ENCODE data around the gene EDEM3. TPM values are rescaled to one million over a fixed set of nuclear protein-coding genes. Genes with fewer than 3 reads are reported as not detected.

Gene EDEM3
- total RNA-seq, 1 donor from 2014 or later = 15.3 TPM

- DNase-seq (ENCODE audit: low read depth) = no peak
- no peak overlapping the region for H3K4me3 ChIP-seq (ENCODE audit: low read depth, low read length)
- TF ChIP-seq, protein P1, sequence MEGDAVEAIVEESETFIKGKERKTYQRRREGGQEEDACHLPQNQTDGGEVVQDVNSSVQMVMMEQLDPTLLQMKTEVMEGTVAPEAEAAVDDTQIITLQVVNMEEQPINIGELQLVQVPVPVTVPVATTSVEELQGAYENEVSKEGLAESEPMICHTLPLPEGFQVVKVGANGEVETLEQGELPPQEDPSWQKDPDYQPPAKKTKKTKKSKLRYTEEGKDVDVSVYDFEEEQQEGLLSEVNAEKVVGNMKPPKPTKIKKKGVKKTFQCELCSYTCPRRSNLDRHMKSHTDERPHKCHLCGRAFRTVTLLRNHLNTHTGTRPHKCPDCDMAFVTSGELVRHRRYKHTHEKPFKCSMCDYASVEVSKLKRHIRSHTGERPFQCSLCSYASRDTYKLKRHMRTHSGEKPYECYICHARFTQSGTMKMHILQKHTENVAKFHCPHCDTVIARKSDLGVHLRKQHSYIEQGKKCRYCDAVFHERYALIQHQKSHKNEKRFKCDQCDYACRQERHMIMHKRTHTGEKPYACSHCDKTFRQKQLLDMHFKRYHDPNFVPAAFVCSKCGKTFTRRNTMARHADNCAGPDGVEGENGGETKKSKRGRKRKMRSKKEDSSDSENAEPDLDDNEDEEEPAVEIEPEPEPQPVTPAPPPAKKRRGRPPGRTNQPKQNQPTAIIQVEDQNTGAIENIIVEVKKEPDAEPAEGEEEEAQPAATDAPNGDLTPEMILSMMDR (conservative IDR thresholded peaks at IDR 0.05; ENCODE audit: low read depth, low read length) = no peak
Observed at GRCh38 chr1:184759651-184760050, 5.0 kb upstream of the EDEM3 start.

GRCh38 chr1:184759112-184759511 is 4.5 kb upstream of the EDEM3 start:
- TF ChIP-seq, protein P1 (conservative IDR thresholded peaks at IDR 0.05; ENCODE audit: low read depth, low read length) = no peak
- DNase-seq (ENCODE audit: low read depth) = no peak
- H3K4me3 ChIP-seq (ENCODE audit: low read depth, low read length) = no peak overlapping the region

DNA sequence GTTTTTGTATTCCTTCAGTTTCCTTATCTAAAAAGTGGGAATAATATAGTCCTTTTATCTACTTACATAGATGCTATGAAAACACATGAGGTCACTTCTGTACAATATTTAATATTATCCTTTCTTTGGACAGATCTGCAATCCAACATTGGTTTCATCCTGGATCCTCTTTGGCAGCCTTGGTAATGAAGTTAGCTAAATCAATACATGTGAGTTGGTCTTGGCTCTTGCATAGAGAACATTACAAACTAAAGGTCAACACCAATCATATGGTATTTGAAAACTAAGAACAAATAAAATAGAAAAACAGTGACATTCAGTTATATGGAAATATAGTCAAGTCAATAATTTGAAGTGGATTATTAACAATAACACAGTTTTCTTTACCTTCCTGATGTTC is 3.2 kb upstream of the EDEM3 start:
- TF ChIP-seq, protein P1 (conservative IDR thresholded peaks at IDR 0.05; ENCODE audit: low read depth, low read length) = no peak
- H3K4me3 ChIP-seq (ENCODE audit: low read depth, low read length) = no peak overlapping the region
- no peak for DNase-seq (ENCODE audit: low read depth)

- no peak overlapping the region for H3K4me3 ChIP-seq (ENCODE audit: low read depth, low read length)
- TF ChIP-seq, protein P1 (conservative IDR thresholded peaks at IDR 0.05; ENCODE audit: low read depth, low read length) = no peak
Observed at GRCh38 chr1:184757406-184757805, 2.7 kb upstream of the EDEM3 start.

DNA sequence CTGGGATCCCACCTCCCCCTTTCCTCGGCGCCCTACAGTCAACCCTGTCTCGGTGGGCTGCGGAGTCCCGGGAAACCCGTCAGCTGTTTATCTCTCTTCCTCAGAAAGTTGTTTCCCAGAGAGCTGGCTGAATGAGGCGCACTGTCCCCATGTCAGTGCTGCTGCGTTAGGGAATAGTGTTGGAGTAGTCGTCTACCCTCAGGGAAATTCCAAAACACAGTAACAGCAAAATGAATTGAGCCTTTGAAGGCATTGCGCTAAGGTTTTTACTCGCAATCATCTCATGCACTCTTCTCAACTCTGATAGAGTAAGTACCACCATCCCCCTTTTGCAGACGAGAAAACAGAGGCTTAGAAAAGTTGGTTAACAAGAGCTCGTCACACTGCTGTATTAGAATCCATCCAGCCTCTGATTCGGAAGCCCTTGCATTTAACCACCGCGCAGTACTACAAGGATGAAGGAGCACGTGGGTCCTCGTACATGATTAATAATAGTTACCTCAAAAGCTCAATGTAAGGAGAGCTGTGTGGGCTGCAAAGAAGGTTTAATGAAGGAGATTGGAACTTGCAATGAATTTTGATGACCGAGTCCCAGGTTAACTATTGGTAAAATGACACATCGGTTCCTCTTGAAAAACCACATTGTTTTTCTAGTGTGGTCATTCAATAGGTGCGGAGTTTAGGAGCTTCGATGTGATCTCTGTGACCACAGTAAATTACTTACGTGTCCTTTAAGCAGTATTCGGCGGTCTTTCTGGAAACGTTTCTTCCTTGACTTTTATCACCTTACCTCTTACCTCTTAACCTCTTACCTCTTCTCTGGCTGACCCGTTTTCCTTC is 788 bp upstream of the EDEM3 start:
- H3K4me3 ChIP-seq (ENCODE audit: low read depth, low read length) = peak overlapping the region; percentile 94
- TF ChIP-seq, protein P1 (conservative IDR thresholded peaks at IDR 0.05; ENCODE audit: low read depth, low read length) = no peak
- DNase-seq (ENCODE audit: low read depth) = peak; percentile 59

More at GRCh38 chr1:184757406-184757805, 2.7 kb upstream of the EDEM3 start:
- no peak for DNase-seq (ENCODE audit: low read depth)

DNA sequence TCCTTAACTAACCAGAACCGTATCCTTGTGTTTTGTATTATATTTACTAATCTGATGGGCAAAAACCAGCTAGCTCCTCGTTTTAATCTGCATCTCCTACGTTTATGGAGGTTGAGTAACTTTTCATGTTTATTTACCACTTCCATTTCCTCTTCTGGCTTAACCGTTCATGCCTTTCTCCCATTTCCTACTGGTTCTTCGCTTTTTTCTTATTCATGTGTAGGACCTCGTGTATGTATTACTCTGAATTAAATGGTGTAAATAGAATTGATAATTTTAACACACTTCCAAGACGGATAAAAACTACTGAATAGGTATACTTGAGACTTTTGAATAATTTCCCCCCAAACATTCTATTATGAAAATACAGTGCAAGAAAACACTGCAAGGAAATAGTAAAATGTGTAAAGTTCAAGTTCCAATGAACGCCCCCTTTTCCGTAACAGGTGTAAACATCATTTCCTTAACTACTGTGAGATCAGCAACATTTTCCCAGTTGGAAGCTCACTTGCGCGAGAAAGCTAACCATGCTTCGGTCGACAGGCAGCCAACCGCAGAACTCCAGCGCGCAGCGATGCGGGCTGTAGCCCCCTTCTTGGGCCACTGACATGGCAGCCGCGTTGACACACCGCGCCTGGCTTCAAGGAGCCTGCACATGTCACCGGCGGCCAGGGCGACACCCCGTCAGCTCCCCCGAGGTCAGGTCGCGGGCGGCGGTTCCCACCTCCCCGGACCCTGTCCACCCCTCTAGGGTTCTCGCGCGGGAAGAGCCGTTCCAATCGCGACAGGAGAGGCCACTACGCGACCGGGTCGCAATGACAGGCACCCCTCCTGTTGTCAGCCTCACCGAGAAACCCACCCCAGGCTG is 816 bp downstream of the EDEM3 start:
- peak overlapping the region; percentile 94 for H3K4me3 ChIP-seq (ENCODE audit: low read depth, low read length)
- peak; percentile 18 for DNase-seq (ENCODE audit: low read depth)
- TF ChIP-seq, protein P1 (conservative IDR thresholded peaks at IDR 0.05; ENCODE audit: low read depth, low read length) = no peak
